GM12878 (cell line): ENCODE measurements around the gene USP5. TPM values are rescaled to one million over a fixed set of nuclear protein-coding genes. Genes with fewer than 3 reads are reported as not detected.
"Not testable (repeated sequence)": the region's sequence is repeated elsewhere in the genome, so short reads cannot be mapped to it uniquely, and the experiment has no call there.

ENCODE experiments used
- ATAC-seq: fragments of 200-7000 bp; cut with Tn5 transposase; 3 replicates; pipeline ENCODE4 v1.9.1; 2020; ENCODE audit warnings: mild to moderate bottlenecking, moderate library complexity
- BruUV-seq: library from RNA; stranded (reverse); fragments of 400-500 nt; replicated peaks from 2 replicates; lab custom pipeline; 2021; lab: Mats Ljungman, UMichigan
- CTCF ChIA-PET: fragments of 300-600 bp; sonication (Branson Sonifier 250); formaldehyde crosslinking; extraction: SDS; loops from one replicate; lab custom pipeline; 2021; ENCODE audit warnings: inconsistent platforms; lab: Yijun Ruan, JAX
- POLR2A ChIA-PET: fragments of 350-600 bp; formaldehyde crosslinking; extraction: SDS; loops from one replicate; lab custom pipeline; 2021; ENCODE audit warnings: inconsistent platforms; lab: Charles Lee
- RAD21 ChIA-PET: fragments of 300-600 bp; sonication (Branson Sonifier 250); formaldehyde crosslinking; loops from one replicate; lab custom pipeline; 2023; ENCODE audit warnings: antibody characterized with exemption; ENCODE audit not compliant: unreplicated experiment; lab: Charles Lee
- SMC1A ChIA-PET: fragments of 300-600 bp; sonication (Branson Sonifier 250); formaldehyde crosslinking; loops from one replicate; lab custom pipeline; 2023; ENCODE audit not compliant: unreplicated experiment, uncharacterized antibody; lab: Charles Lee
- DNase-seq: peaks from one replicate; pipeline ENCODE4 v3.0.0-alpha.2; 2011; ENCODE audit warnings: low read depth, low spot score
- FAIRE-seq: peaks from 3 replicates; lab custom pipeline; 2011; peaks lifted over from hg19 to GRCh38; lab: Jason Lieb, UNC
- H2AFZ ChIP-seq: 2 replicates; pipeline ENCODE4 v1.6.0; 2011; ENCODE audit warnings: low read depth, low read length, control low read depth; ENCODE audit not compliant: control insufficient read depth
- H3K27ac ChIP-seq: 2 replicates; pipeline ENCODE4 v1.5.1; 2011; ENCODE audit warnings: control low read depth; ENCODE audit not compliant: control insufficient read depth, insufficient read depth
- H3K27me3 ChIP-seq, 2 experiments: replicated peaks in 1 of 2; 2 replicates each; pipeline versions ENCODE4 v1.6.0 to v1.6.1; 2011; ENCODE audit warnings: low read length in 1 of 2; ENCODE audit not compliant: control insufficient read depth in 2 of 2, insufficient read depth in 2 of 2
- H3K36me3 ChIP-seq, 2 experiments: 2 replicates each; pipeline ENCODE4 v1.5.1; 2011; ENCODE audit warnings: low read length in 1 of 2; ENCODE audit not compliant: control insufficient read depth in 2 of 2, insufficient read depth in 2 of 2
- H3K4me1 ChIP-seq: 2 replicates; pipeline ENCODE4 v1.6.1; 2011; ENCODE audit warnings: mild to moderate bottlenecking, low read length, moderate library complexity, mixed read lengths; ENCODE audit not compliant: control insufficient read depth, insufficient read depth
- H3K4me2 ChIP-seq: 2 replicates; pipeline ENCODE4 v1.6.0; 2011; ENCODE audit warnings: control low read depth; ENCODE audit not compliant: control insufficient read depth, insufficient read depth
- H3K4me3 ChIP-seq: fragments of 200-600 bp; sonication (generic); 2 replicates; pipeline ENCODE4 v1.5.1; 2016
- H3K79me2 ChIP-seq: 2 replicates; pipeline ENCODE4 v1.6.0; 2011; ENCODE audit warnings: low read length; ENCODE audit not compliant: control insufficient read depth, insufficient read depth
- H3K9ac ChIP-seq: 2 replicates; pipeline ENCODE4 v1.8.0; 2011; ENCODE audit warnings: low read length, control low read depth, mixed read lengths; ENCODE audit not compliant: control insufficient read depth, insufficient read depth
- H3K9me3 ChIP-seq: replicated peaks from 3 replicates; pipeline ENCODE4 v1.5.1; 2011; ENCODE audit warnings: mild to moderate bottlenecking, low read length; ENCODE audit not compliant: control insufficient read depth, insufficient read depth
- H4K20me1 ChIP-seq: 2 replicates; pipeline ENCODE4 v1.6.0; 2011; ENCODE audit not compliant: control insufficient read depth, insufficient read depth
- CBX5 ChIP-seq: sonication (generic); IDR thresholded peaks from 2 replicates; pipeline ENCODE4 v1.6.1; 2016; ENCODE audit warnings: low read depth, moderate library complexity, mild to moderate bottlenecking, inconsistent platforms
- NBN ChIP-seq: fragments of 450-650 bp; IDR thresholded peaks from 2 replicates; pipeline ENCODE4 v1.6.1; 2016
- ZNF687 ChIP-seq: fragments of 450-650 bp; IDR thresholded peaks from 2 replicates; pipeline ENCODE4 v1.6.1; 2017; ENCODE audit warnings: mild to moderate bottlenecking, moderate library complexity
- WGBS: methylation state at CpG from one replicate; pipeline ENCODE4 v1.1.6; 2016; ENCODE audit warnings: low lambda C conversion rate; ENCODE audit not compliant: insufficient replicate concordance, insufficient coverage; ENCODE audit errors: missing lambda C conversion rate; 5-methylcytosine and 5-hydroxymethylcytosine counted together
- in situ Hi-C: fragments of 300-500 bp; cut with MboI; formaldehyde crosslinking; loops from 9 replicates; pipeline ENCODE4 v1.14.3; 2018; ENCODE audit warnings: mixed read lengths
- intact Hi-C: fragments of 100-400 bp; cut with micrococcal nuclease; formaldehyde crosslinking; loops from one replicate; pipeline ENCODE4 v1.14.2; 2022; ENCODE audit not compliant: unreplicated experiment
- polyA plus RNA-seq, 11 experiments: library from polyadenylated mRNA; depleted of rRNA in 4 of 11; unstranded in 6 of 11; stranded (reverse) in 5 of 11; fragments of >200 nt; fragmentation: Nextera tagmentation in 4 of 11; fragmentation: Illumina TruSeq in 1 of 11; extraction: Ambion mirVana in 4 of 11; extraction: Trizol in 1 of 11; gene quantifications; 1 replicate in 1 of 11; 2 replicates in 10 of 11; pipeline versions ENCODE4 v1.2.1 to v1.2.3, GENCODE V29; 2011 to 2016; ENCODE audit warnings: inconsistent platforms in 2 of 11, missing spikeins in 2 of 11, low read depth in 1 of 11
- total RNA-seq, 4 experiments: library from RNA; depleted of rRNA in 3 of 4; stranded (reverse); fragments of >200 nt in 3 of 4; fragmentation: Illumina TruSeq in 1 of 4; extraction: Trizol in 1 of 4; gene quantifications; 2 replicates each; pipeline versions ENCODE4 v1.2.1 to v1.2.3, GENCODE V29; 2013 to 2021

USP5 gene
- total and polyA plus RNA-seq, 10 of the 15 experiments (the other 5 are each of a cell fraction or from before 2014, with no cell fraction given), result 2.5 to 124 (median 74.6) TPM

- peaks cover 12% of the 10 kb centered on the region for H3K4me1 ChIP-seq
- SMC1A ChIA-PET, result interaction anchor here (0.7 to 2.8 kb wide), 15 partner anchors 10 to 139 kb away, joined by 3 to 41 read pairs (median 4); partner anchors contain the start of genes CDCA3, ENO2, MLF2 and SPSB2
- peak overlapping the region; percentile 97 for H3K27ac ChIP-seq
- WGBS, result 60% methylated on average over 5 of the region's 5 CpGs
- no peak for FAIRE-seq
- no peaks in the 10 kb centered on the region for H3K36me3 ChIP-seq
- in situ Hi-C loops, result no loop called here
- DNase-seq, result no peak
- POLR2A ChIA-PET, result interaction anchor here (0.6 to 2.1 kb wide), 15 partner anchors 10 to 259 kb away, joined by 3 to 30 read pairs (median 4); partner anchors contain the start of genes C12orf57, CDCA3, COPS7A and ENO2
- H3K4me2 ChIP-seq, result peak overlapping the region; percentile 72
- BruUV-seq, result TSS peak; percentile 90
- peak overlapping the region; percentile 64 for H3K4me3 ChIP-seq
- CTCF ChIA-PET, result interaction anchor here (0.9 to 6.1 kb wide), 21 partner anchors 10 to 221 kb away, joined by 3 to 121 read pairs (median 6); partner anchors contain the start of genes C12orf57, CDCA3, LRRC23 and MLF2
- H3K9ac ChIP-seq, result peak overlapping the region; percentile 88
- H3K79me2 ChIP-seq, result no peaks in the 10 kb centered on the region
- H3K27me3 ChIP-seq, result no peaks in the 10 kb centered on the region
- intact Hi-C loops, result loop anchor here (1.0 kb wide), 4 partner anchors 13 to 39 kb away; partner anchors contain the start of genes LRRC23, SPSB2 and USP5
- RAD21 ChIA-PET, result interaction anchor here (0.8 to 2.3 kb wide), 13 partner anchors 19 to 218 kb away, joined by 3 to 37 read pairs (median 3); partner anchors contain the start of genes C1RL, CDCA3, ENO2 and RNU7-1
- ATAC-seq, result peak; percentile 39
- peak overlapping the region; percentile 63 for H2AFZ ChIP-seq
- TF ChIP-seq CBX5 (no peak), NBN (0 out of 2 replicates have a peak, but pooled peaks have one; percentile 33), ZNF687 (no peak)
- TF ChIP-seq, all 136 proteins: peak for 1
- Histone ChIP-seq H3K9me3 (no peaks in the 10 kb centered on the region), H4K20me1 (no peaks in the 10 kb centered on the region)
These were observed 39.7 kb downstream of the USP5 start for GRCh38 chr12:6891646-6892001.

GRCh38 chr12:6892683-6893082 is 40.7 kb downstream of the USP5 start:
- H3K27ac ChIP-seq, FAIRE-seq, intact Hi-C loops, H3K4me3 ChIP-seq, BruUV-seq, H3K36me3 ChIP-seq, H2AFZ ChIP-seq, H4K20me1 ChIP-seq, H3K79me2 ChIP-seq, H3K27me3 ChIP-seq, ATAC-seq, H3K9me3 ChIP-seq, in situ Hi-C loops, H3K9ac ChIP-seq, H3K4me2 ChIP-seq, DNase-seq: not testable (repeated sequence)
- ChIA-PET RAD21 (interaction anchor here (1.7 to 2.3 kb wide), 2 partner anchors 20 to 53 kb away, joined by 5 to 37 read pairs; partner anchors contain the start of gene SPSB2), CTCF (interaction anchor here (1.8 to 6.1 kb wide), 7 partner anchors 10 to 40 kb away, joined by 6 to 121 read pairs (median 15); partner anchors contain the start of genes CDCA3, SPSB2, TPI1 and USP5), SMC1A (interaction anchor here (0.7 to 2.8 kb wide), 3 partner anchors 20 to 41 kb away, joined by 3 to 41 read pairs (median 16); partner anchors contain the start of genes ENO2, SPSB2 and USP5), POLR2A (interaction anchor here (0.7 to 2.1 kb wide), 7 partner anchors 14 to 383 kb away, joined by 3 to 21 read pairs (median 7); partner anchors contain the start of genes CDCA3, ENO2, LRRC23 and SPSB2)
- peaks cover 12% of the 10 kb centered on the region for H3K4me1 ChIP-seq
- 94% methylated on average over 3 of the region's 3 CpGs for WGBS
